Measurements from ENCODE around the gene COPG1. TPM values are rescaled to one million over a fixed set of nuclear protein-coding genes. Genes with fewer than 3 reads are reported as not detected.
"Not testable (repeated sequence)": the region's sequence is repeated elsewhere in the genome, so short reads cannot be mapped to it uniquely, and the experiment has no call there.

Gene COPG1
- total RNA-seq, 1 donor from 2014 or later, result 124 TPM

DNA sequence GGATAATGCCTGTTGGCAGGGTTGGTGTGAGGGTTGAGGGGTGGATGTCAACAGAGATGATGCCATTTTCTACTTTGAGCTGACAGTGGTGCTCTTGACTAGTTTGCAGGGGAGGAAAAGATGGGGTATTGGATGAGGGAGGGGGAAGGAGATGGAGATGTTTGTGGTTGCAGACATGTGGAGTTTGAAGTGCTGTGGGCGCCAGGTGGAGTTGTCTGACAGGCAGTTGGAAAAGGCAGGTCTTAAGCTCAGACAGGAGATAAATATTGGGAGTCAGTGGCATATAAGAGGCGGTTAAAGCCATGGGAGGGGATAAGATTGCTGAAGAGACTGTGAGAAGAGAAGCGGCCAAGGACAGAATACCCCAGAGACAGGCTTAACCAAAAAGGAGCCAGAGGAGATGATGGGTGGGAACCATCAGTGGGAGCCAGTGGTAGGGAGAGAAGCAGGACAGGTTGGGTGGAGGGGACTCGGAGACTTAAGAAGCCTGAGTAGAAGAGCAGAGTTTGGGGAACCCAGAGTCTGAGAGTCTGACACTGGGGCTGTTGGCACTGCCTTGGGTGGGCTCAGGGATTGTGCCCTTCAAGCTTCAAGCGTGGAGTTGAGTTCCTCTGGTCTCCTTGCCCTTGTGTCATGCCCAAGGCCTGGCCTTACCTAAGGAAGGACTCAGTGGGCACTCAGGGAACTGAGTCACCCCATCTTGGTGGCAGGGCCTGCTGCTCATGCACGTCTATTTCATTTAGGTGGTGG, 13.9 kb downstream of the COPG1 start:
- no peak for DNase-seq (ENCODE audit: low read depth)
- no peak overlapping the region for H3K4me3 ChIP-seq (ENCODE audit: low read depth, low read length)
- no peak for TF ChIP-seq CTCF (conservative IDR thresholded peaks at IDR 0.05; ENCODE audit: low read depth, low read length)

GRCh38 chr3:129264994-129265393, 15.6 kb downstream of the COPG1 start:
- not testable (repeated sequence) for DNase-seq (ENCODE audit: low read depth); H3K4me3 ChIP-seq (ENCODE audit: low read depth, low read length)

DNA sequence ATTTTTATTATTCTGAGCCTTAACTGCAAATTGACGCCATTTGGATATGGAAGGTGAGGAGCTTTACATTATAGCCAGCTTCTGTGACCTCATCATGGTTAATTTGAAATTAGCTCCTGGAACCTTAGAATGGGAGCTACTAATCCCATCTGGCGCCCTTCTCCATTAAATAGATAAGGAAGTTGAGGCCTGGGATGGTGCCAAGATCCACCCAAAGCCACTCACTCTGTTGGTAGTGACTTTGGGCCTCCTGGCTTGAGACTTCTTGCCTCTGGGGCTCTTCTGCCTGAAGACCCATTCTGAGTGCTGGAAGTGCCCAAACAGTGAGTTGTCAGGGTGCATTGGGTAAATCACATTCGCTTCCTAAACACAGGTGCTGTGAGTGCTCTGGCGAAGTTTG, 17.2 kb downstream of the COPG1 start:
- H3K4me3 ChIP-seq (ENCODE audit: low read depth, low read length), result no peak overlapping the region
- no peak for TF ChIP-seq CTCF (conservative IDR thresholded peaks at IDR 0.05; ENCODE audit: low read depth, low read length)
- no peak for DNase-seq (ENCODE audit: low read depth)

GRCh38 chr3:129268396-129268795, 19.0 kb downstream of the COPG1 start:
- no peak overlapping the region for H3K4me3 ChIP-seq (ENCODE audit: low read depth, low read length)
- no peak for TF ChIP-seq CTCF (conservative IDR thresholded peaks at IDR 0.05; ENCODE audit: low read depth, low read length)
- no peak for DNase-seq (ENCODE audit: low read depth)

- no peak for DNase-seq (ENCODE audit: low read depth)
- TF ChIP-seq CTCF (conservative IDR thresholded peaks at IDR 0.05; ENCODE audit: low read depth, low read length), result no peak
- H3K4me3 ChIP-seq (ENCODE audit: low read depth, low read length), result no peak overlapping the region
These were observed 22.3 kb downstream of the COPG1 start for GRCh38 chr3:129271674-129272073.

DNA sequence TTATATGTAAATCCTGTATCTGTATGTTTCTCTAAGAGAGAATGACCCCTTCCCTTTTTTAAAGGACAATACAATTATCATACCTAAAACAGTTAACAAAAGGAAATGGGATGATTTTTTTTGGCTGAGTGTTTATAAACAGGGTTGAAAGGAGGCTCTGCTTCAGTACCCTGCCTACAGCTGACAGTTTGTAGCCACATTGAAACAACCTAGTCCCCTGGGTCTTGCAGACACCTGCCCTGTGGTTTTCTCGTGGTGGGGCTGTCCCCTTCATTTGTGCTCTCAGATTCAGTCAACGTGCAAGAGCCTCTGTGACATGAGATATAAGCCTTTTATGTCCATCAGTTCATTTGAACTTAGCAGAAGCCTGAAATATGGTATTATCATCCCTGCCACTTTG, 27.0 kb downstream of the COPG1 start:
- H3K4me3 ChIP-seq (ENCODE audit: low read depth, low read length), result no peak overlapping the region
- no peak for TF ChIP-seq CTCF (conservative IDR thresholded peaks at IDR 0.05; ENCODE audit: low read depth, low read length)
- no peak for DNase-seq (ENCODE audit: low read depth)

DNA sequence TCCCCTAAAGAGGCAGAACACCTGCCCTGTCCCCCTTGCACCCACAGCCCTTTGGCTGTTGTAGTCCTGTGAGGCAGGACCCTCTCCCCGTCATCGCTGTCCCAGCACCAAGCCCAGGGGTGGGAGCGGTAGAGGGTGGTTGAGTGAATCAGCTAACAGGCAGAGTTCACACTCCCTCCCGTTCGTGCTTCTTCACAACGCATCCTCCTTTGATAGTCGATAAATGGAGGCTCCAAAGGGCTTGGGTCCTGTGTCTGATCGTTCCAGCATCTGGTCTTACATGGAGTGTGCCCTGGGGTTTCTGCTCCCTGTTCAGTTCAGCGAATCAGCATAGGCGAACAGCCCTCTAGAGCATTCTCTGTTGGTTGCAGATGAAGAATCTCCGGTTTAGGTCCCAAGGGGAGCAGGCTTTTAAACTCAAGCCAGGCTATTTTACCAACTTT, 28.4 kb downstream of the COPG1 start:
- no peak for TF ChIP-seq CTCF (conservative IDR thresholded peaks at IDR 0.05; ENCODE audit: low read depth, low read length)
- H3K4me3 ChIP-seq (ENCODE audit: low read depth, low read length), result peak overlapping the region; percentile 95
- DNase-seq (ENCODE audit: low read depth), result no peak

Measured in epithelial cell of proximal tubule (primary cell).